Right lobe of liver (tissue), 6 donors: ENCODE data around the gene MYO5B. TPM values are rescaled to one million over a fixed set of nuclear protein-coding genes. Genes with fewer than 3 reads are reported as not detected.
A peak's percentile ranks its signal among the peaks of the same experiment; 100 is the strongest.

Experiments used
- ATAC-seq, 4 donors: fragments of 200-7000 bp; cut with Tn5 transposase; one replicate each; pipeline ENCODE4 v1.9.1; 2020; ENCODE audit warnings: mild to moderate bottlenecking in 4 of 4, moderate library complexity in 4 of 4
- DNase-seq, 3 donors: peaks; one replicate each; pipeline ENCODE4 v3.0.0-alpha.2; 2020
- H3K27ac ChIP-seq, 3 donors: fragments of 200-600 bp; one replicate each; pipeline ENCODE4 v1.8.0; 2022
- H3K27me3 ChIP-seq, 2 donors: fragments of 200-600 bp; one replicate each; pipeline ENCODE4 v1.8.0; 2022
- H3K36me3 ChIP-seq, 4 donors: fragments of 200-600 bp; sonication (generic) in 1 of 4; one replicate each; pipeline versions ENCODE4 v1.5.1 to v1.8.0; 2017 to 2022; ENCODE audit warnings: control low read depth in 1 of 4
- H3K4me1 ChIP-seq, 4 donors: fragments of 200-600 bp; sonication (generic) in 1 of 4; one replicate each; pipeline versions ENCODE4 v1.5.1 to v1.8.0; 2017 to 2022; ENCODE audit warnings: control low read depth in 1 of 4
- H3K4me3 ChIP-seq, 3 donors: fragments of 200-600 bp; one replicate each; pipeline ENCODE4 v1.8.0; 2022
- H3K9me3 ChIP-seq, 4 donors: fragments of 200-600 bp; sonication (generic) in 1 of 4; one replicate each; pipeline versions ENCODE4 v1.5.1 to v1.8.0; 2017 to 2022; ENCODE audit warnings: control low read depth in 1 of 4
- POLR2A ChIP-seq: fragments of 450-650 bp; IDR thresholded peaks from one replicate; pipeline ENCODE4 v1.6.1; 2017; ENCODE audit warnings: antibody characterized with exemption, mild to moderate bottlenecking
- WGBS: methylation state at CpG from one replicate; pipeline ENCODE4 v1.1.6; 2018; ENCODE audit warnings: low coverage, low lambda C conversion rate; ENCODE audit not compliant: insufficient coverage; ENCODE audit errors: missing lambda C conversion rate; 5-methylcytosine and 5-hydroxymethylcytosine counted together
- intact Hi-C, 2 donors: fragments of 100-400 bp; cut with DNase I; formaldehyde crosslinking; loops; one replicate each; pipeline versions ENCODE4 v1.11.2 to v1.14.1; 2022
- total RNA-seq, 6 experiments: library from RNA; depleted of rRNA in 2 of 6; stranded (reverse); fragments of >200 nt in 2 of 6; fragmentation: NEBNext Ultra II Directional in 3 of 6; extraction: Animal tissue kit (Norgen Biotek cat#: 25700) in 3 of 6; gene quantifications; one replicate each; pipeline versions ENCODE4 v1.1.0 to v1.2.4, GENCODE V29; 2016 to 2023
- TF ChIP-seq, protein P1 (sequence below), 4 donors: fragments of 200-600 bp in 3 of 4; fragments of 450-650 bp in 1 of 4; IDR thresholded peaks; one replicate each; pipeline versions ENCODE4 v1.5.1 to v1.8.0; 2016 to 2022; ENCODE audit warnings: antibody characterized with exemption in 4 of 4, mild to moderate bottlenecking in 2 of 4
- donor health status: DM: no; HTN: yes; CAD: no.
- donor health status: DM: no; HTN: no; CAD: no.
- donor health status: DM: no; HTN: no; CAD: no.
- donor health status: DM: no; HTN: yes; CAD: no.
- donor health status: DM: no; HTN: yes; CAD: no.

MYO5B gene
- total RNA-seq, 6 experiments from 2014 or later, result 13.4 to 25.1 (median 16.6) TPM

- TF ChIP-seq, protein P1, sequence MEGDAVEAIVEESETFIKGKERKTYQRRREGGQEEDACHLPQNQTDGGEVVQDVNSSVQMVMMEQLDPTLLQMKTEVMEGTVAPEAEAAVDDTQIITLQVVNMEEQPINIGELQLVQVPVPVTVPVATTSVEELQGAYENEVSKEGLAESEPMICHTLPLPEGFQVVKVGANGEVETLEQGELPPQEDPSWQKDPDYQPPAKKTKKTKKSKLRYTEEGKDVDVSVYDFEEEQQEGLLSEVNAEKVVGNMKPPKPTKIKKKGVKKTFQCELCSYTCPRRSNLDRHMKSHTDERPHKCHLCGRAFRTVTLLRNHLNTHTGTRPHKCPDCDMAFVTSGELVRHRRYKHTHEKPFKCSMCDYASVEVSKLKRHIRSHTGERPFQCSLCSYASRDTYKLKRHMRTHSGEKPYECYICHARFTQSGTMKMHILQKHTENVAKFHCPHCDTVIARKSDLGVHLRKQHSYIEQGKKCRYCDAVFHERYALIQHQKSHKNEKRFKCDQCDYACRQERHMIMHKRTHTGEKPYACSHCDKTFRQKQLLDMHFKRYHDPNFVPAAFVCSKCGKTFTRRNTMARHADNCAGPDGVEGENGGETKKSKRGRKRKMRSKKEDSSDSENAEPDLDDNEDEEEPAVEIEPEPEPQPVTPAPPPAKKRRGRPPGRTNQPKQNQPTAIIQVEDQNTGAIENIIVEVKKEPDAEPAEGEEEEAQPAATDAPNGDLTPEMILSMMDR (IDR thresholded peaks at IDR 0.05), result peak; percentile 48 to 69 (median 59)
- TF ChIP-seq POLR2A, result no peak
- no peak overlapping the region for H3K27ac ChIP-seq
- intact Hi-C loops, result loop anchor here (5.0 to 10.0 kb wide), 2 partner anchors 136 to 139 kb away; no protein-coding TSS in a partner anchor
- DNase-seq, result peak in 1 of 3 donors; percentile 53
- WGBS, result 29% methylated on average over 4 of the region's 7 CpGs
- H3K27me3 ChIP-seq, result no peaks in the 10 kb centered on the region
- peak; percentile 88 to 93 (median 91) for ATAC-seq
- H3K4me3 ChIP-seq, result no peak overlapping the region
- H3K4me1 ChIP-seq, result no peaks in the 10 kb centered on the region
- no peaks in the 10 kb centered on the region for H3K9me3 ChIP-seq
- H3K36me3 ChIP-seq, result no peaks in the 10 kb centered on the region
Measured at GRCh38 chr18:50218432-50219197, 23.7 kb upstream of the MYO5B start.

- TF ChIP-seq POLR2A, result no peak
- TF ChIP-seq, protein P1 (IDR thresholded peaks at IDR 0.05), result no peak
- H3K36me3 ChIP-seq, result no peaks in the 10 kb centered on the region
- H3K4me3 ChIP-seq, result no peak overlapping the region
- no peaks in the 10 kb centered on the region for H3K27me3 ChIP-seq
- intact Hi-C loops, result loop anchor here in 1 of 2 donors (10.0 kb wide), 1 partner anchor 195 kb away; no protein-coding TSS in a partner anchor
- 63% methylated on average over 4 of the region's 4 CpGs for WGBS
- no peaks in the 10 kb centered on the region for H3K9me3 ChIP-seq
- DNase-seq (no peak), ATAC-seq (no peak)
- H3K27ac ChIP-seq, result no peak overlapping the region
- no peaks in the 10 kb centered on the region for H3K4me1 ChIP-seq
Measured at GRCh38 chr18:50209311-50209710, 14.4 kb upstream of the MYO5B start.

- ATAC-seq, result no peak
Measured at GRCh38 chr18:50207722-50208121, 12.8 kb upstream of the MYO5B start.

DNA sequence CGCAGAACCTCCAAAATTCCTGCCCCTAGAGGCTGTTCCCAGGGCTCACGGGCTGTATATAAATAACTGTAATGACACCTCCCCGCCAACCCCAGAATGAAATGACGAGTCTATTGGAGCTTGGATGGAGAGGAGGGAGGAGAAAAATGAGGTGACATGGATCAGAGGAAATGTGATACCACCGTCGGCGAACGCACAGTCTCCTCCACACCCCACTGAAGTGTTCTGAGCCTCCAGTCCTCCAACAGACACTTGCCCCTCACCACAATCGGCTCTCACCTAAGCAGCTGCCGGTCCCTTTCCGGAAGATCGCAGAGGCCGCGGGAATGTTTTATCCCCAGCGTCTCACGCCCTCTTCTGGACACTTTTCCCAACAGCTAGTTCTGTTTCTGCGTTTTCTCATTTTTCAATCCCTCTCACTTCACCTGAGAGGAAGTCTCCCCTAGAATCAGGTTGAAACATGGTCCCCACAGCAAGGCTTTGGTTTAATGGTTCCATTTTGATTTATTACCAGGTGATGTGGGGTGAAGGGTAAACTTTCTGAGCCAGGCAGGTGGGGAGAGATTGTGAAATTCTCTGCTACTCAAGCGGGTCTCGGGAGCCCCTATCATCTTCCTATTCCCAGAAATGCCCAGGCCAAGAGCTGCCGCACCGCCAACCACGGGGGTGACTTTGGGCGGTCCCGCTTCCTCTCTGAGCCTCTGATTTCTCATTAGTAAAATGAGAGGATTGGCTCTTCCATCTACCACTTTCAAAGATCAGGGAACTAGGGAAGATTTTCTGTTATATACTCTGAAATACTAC lies 9.1 kb upstream of the MYO5B start:
- peak in 2 of 3 donors; percentile 37 to 56 for DNase-seq
- Histone ChIP-seq H3K27me3 (no peaks in the 10 kb centered on the region), H3K27ac (no peak overlapping the region), H3K4me3 (no peak overlapping the region), H3K4me1 (no peaks in the 10 kb centered on the region), H3K36me3 (no peaks in the 10 kb centered on the region), H3K9me3 (no peaks in the 10 kb centered on the region)
- ATAC-seq, result peak; percentile 85 to 92 (median 88)
- intact Hi-C loops, result loop anchor here in 1 of 2 donors (10.0 kb wide), 1 partner anchor 189 kb away; no protein-coding TSS in a partner anchor
- no peak for TF ChIP-seq POLR2A
- TF ChIP-seq, protein P1 (IDR thresholded peaks at IDR 0.05), result peak; percentile 58 to 77 (median 66)
- WGBS, result 16% methylated on average over 24 of the region's 24 CpGs

More at GRCh38 chr18:50207722-50208121, 12.8 kb upstream of the MYO5B start:
- no peak for DNase-seq
- Histone ChIP-seq H3K4me1 (no peaks in the 10 kb centered on the region), H3K27ac (no peak overlapping the region), H3K9me3 (no peaks in the 10 kb centered on the region), H3K27me3 (no peaks in the 10 kb centered on the region), H3K36me3 (no peaks in the 10 kb centered on the region), H3K4me3 (no peak overlapping the region)
- TF ChIP-seq, protein P1 (IDR thresholded peaks at IDR 0.05), result no peak
- no peak for TF ChIP-seq POLR2A
- 36% methylated on average over 1 of the region's 1 CpG for WGBS
- intact Hi-C loops, result loop anchor here in 1 of 2 donors (10.0 kb wide), 1 partner anchor 193 kb away; no protein-coding TSS in a partner anchor
